ENCODE data around the gene DCLK1.
"Not testable (repeated sequence)": the region's sequence is repeated elsewhere in the genome, so short reads cannot be mapped to it uniquely, and the experiment has no call there.

DCLK1 gene

GRCh38 chr13:36072152-36072935, 58.8 kb downstream of the DCLK1 start:
- H3K4me1 ChIP-seq (ENCODE audit: low read depth, poor library complexity, severe bottlenecking), result no peaks in the 10 kb centered on the region
- no peak for TF ChIP-seq CTCF (conservative IDR thresholded peaks at IDR 0.05; ENCODE audit: low read depth, low read length)
- H3K4me3 ChIP-seq (IDR thresholded peaks at IDR 0.05; ENCODE audit: insufficient read depth, low read depth, low read length), result no peak overlapping the region
- no peak overlapping the region for H3K27ac ChIP-seq
- no peak overlapping the region for H3K9ac ChIP-seq
- H4K20me1 ChIP-seq (ENCODE audit: insufficient read depth), result no peaks in the 10 kb centered on the region
- H3K36me3 ChIP-seq (ENCODE audit: insufficient read depth), result no peaks in the 10 kb centered on the region
- no peaks in the 10 kb centered on the region for H3K79me2 ChIP-seq (ENCODE audit: insufficient read depth, low read depth)
- no peak overlapping the region for H2AFZ ChIP-seq (ENCODE audit: low read depth)
- H3K27me3 ChIP-seq (ENCODE audit: insufficient read depth, low read depth), result no peaks in the 10 kb centered on the region
- H3K4me2 ChIP-seq, result no peak overlapping the region

- not testable (repeated sequence) for H3K27me3 ChIP-seq (ENCODE audit: insufficient read depth, low read depth); H3K4me3 ChIP-seq (IDR thresholded peaks at IDR 0.05; ENCODE audit: insufficient read depth, low read depth, low read length); H3K27ac ChIP-seq; H3K36me3 ChIP-seq (ENCODE audit: insufficient read depth); H3K4me2 ChIP-seq; H4K20me1 ChIP-seq (ENCODE audit: insufficient read depth); H3K9ac ChIP-seq; H2AFZ ChIP-seq (ENCODE audit: low read depth); H3K79me2 ChIP-seq (ENCODE audit: insufficient read depth, low read depth); H3K4me1 ChIP-seq (ENCODE audit: low read depth, poor library complexity, severe bottlenecking)
These were observed 60.5 kb downstream of the DCLK1 start for GRCh38 chr13:36070504-36071192.

GRCh38 chr13:36069881-36070366, 61.3 kb downstream of the DCLK1 start:
- Histone ChIP-seq H3K4me3 (IDR thresholded peaks at IDR 0.05; ENCODE audit: insufficient read depth, low read depth, low read length) (no peak overlapping the region), H3K9ac (no peak overlapping the region), H3K36me3 (ENCODE audit: insufficient read depth) (no peaks in the 10 kb centered on the region), H3K4me2 (no peak overlapping the region), H3K4me1 (ENCODE audit: low read depth, poor library complexity, severe bottlenecking) (no peaks in the 10 kb centered on the region), H2AFZ (ENCODE audit: low read depth) (no peak overlapping the region), H4K20me1 (ENCODE audit: insufficient read depth) (no peaks in the 10 kb centered on the region), H3K79me2 (ENCODE audit: insufficient read depth, low read depth) (no peaks in the 10 kb centered on the region), H3K27me3 (ENCODE audit: insufficient read depth, low read depth) (no peaks in the 10 kb centered on the region), H3K27ac (no peak overlapping the region)
- no peak for TF ChIP-seq CTCF (conservative IDR thresholded peaks at IDR 0.05; ENCODE audit: low read depth, low read length)

GRCh38 chr13:36068991-36069390, 62.2 kb downstream of the DCLK1 start:
- H3K4me1 ChIP-seq (ENCODE audit: low read depth, poor library complexity, severe bottlenecking), result no peaks in the 10 kb centered on the region
- H2AFZ ChIP-seq (ENCODE audit: low read depth), result no peak overlapping the region
- H3K4me3 ChIP-seq (IDR thresholded peaks at IDR 0.05; ENCODE audit: insufficient read depth, low read depth, low read length), result no peak overlapping the region
- H3K79me2 ChIP-seq (ENCODE audit: insufficient read depth, low read depth), result no peaks in the 10 kb centered on the region
- H3K27ac ChIP-seq, result no peak overlapping the region
- TF ChIP-seq CTCF (conservative IDR thresholded peaks at IDR 0.05; ENCODE audit: low read depth, low read length), result no peak
- no peaks in the 10 kb centered on the region for H3K27me3 ChIP-seq (ENCODE audit: insufficient read depth, low read depth)
- no peaks in the 10 kb centered on the region for H3K36me3 ChIP-seq (ENCODE audit: insufficient read depth)
- no peak overlapping the region for H3K4me2 ChIP-seq
- H3K9ac ChIP-seq, result no peak overlapping the region
- no peaks in the 10 kb centered on the region for H4K20me1 ChIP-seq (ENCODE audit: insufficient read depth)

GRCh38 chr13:36068566-36068965, 62.6 kb downstream of the DCLK1 start:
- Histone ChIP-seq H3K4me3 (IDR thresholded peaks at IDR 0.05; ENCODE audit: insufficient read depth, low read depth, low read length) (no peak overlapping the region), H3K36me3 (ENCODE audit: insufficient read depth) (no peaks in the 10 kb centered on the region), H3K4me1 (ENCODE audit: low read depth, poor library complexity, severe bottlenecking) (no peaks in the 10 kb centered on the region), H4K20me1 (ENCODE audit: insufficient read depth) (no peaks in the 10 kb centered on the region), H3K4me2 (no peak overlapping the region), H3K79me2 (ENCODE audit: insufficient read depth, low read depth) (no peaks in the 10 kb centered on the region), H2AFZ (ENCODE audit: low read depth) (no peak overlapping the region), H3K27me3 (ENCODE audit: insufficient read depth, low read depth) (no peaks in the 10 kb centered on the region), H3K27ac (no peak overlapping the region), H3K9ac (no peak overlapping the region)
- TF ChIP-seq CTCF (conservative IDR thresholded peaks at IDR 0.05; ENCODE audit: low read depth, low read length), result no peak
